Measurements from ENCODE around the gene CPAMD8. TPM values are rescaled to one million over a fixed set of nuclear protein-coding genes. Genes with fewer than 3 reads are reported as not detected.

The CPAMD8 gene
- total and polyA plus RNA-seq, 2 of the 8 experiments (the other 6 are each of a cell fraction or from before 2014, with no cell fraction given) = 6.1 to 9.2 TPM

DNA sequence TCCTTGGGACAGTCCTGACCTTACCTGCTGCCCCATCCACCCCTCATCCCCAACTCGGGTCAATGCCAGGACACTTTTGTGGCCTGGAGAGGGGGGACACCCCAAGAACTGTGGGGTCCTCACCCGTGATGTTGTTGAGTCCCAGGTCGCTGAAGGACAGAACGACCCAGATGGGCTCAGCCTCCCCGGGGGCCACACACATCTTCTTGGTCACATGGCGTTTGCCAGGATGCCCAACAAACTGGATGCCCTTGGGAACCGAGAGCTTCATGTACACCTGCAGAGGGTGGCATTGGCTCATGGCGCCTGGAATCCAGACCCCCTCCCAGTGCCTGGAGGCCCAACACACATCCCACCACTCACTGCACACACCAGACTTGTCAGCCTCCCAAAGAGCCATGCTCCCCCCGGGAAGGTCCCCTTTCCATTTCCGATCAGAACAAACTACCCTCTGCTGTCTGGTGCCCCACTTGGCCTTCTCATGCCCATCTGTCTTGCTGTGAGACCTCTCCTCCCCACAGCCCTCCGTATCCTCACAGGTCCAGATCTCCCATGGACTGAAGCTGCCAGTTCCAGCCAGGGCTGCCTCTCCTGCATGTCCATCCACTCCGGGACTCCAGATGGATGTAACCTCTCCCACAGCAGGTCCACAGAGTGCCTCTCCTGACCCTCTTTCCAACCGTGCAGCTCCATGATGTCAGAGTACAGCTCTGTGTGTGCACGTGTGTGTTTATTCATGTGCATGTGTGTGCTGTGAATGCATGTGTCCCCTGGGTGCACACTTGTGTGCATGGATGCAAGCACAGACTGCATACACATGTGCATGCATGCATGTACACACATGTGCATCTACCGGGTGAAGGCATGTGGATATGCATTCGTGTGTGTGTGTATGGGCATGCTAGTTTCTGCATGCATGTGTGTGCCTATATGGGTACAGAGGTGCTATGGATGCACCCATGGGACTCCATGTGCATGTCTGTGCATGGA lies 79.4 kb downstream of the CPAMD8 start (continued):
- TF ChIP-seq RAD21 (IDR thresholded peaks at IDR 0.05 in 1 of 2, conservative IDR thresholded peaks at IDR 0.05 in 1 of 2; ENCODE audit: low read depth in 2 of 2, low read length in 2 of 2) (no peak), MAFK (IDR thresholded peaks at IDR 0.05; ENCODE audit: low read depth, low read length) (no peak), CREB1 (IDR thresholded peaks at IDR 0.05) (no peak), GABPA (IDR thresholded peaks at IDR 0.05; ENCODE audit: borderline replicate concordance, insufficient read depth, low read length) (no peak), EGR1 (IDR thresholded peaks at IDR 0.05; ENCODE audit: borderline replicate concordance, low read depth, low read length) (no peak), HDAC6 (IDR thresholded peaks at IDR 0.05; ENCODE audit: low read depth, low read length) (no peak), SIRT6 (IDR thresholded peaks at IDR 0.05; ENCODE audit: low read length) (no peak), RXRA (IDR thresholded peaks at IDR 0.05; ENCODE audit: insufficient read depth, low read depth, low read length) (no peak), RFX5 (IDR thresholded peaks at IDR 0.05; ENCODE audit: borderline replicate concordance, low read depth, low read length) (no peak), SP4 (IDR thresholded peaks at IDR 0.05; ENCODE audit: low read length) (no peak)

Measured in H1 (cell line).